22Rv1 (cell line): ENCODE results near the gene ZFC3H1.

Experiments
- CTCF ChIP-seq: fragments of 450-650 bp; IDR thresholded peaks from 2 replicates; pipeline ENCODE4 v1.5.1; 2017; ENCODE audit warnings: mild to moderate bottlenecking
- ZFX ChIP-seq: fragments of 450-650 bp; IDR thresholded peaks from 2 replicates; pipeline ENCODE4 v1.6.1; 2017; ENCODE audit warnings: antibody characterized with exemption, borderline replicate concordance

GRCh38 chr12:71578694-71579258 is 84.9 kb downstream of the ZFC3H1 start:
- TF ChIP-seq CTCF (no peak), ZFX (no peak)
